OCI-LY3 (cell line): ENCODE measurements around the gene TRAF3.

ENCODE experiments used
- H2AFZ ChIP-seq: fragments of 200-600, 300-600 bp; shearing (Covaris generic); 2 replicates; pipeline ENCODE4 v1.6.0; 2014; ENCODE audit warnings: antibody characterized with exemption, low read depth, low read length
- H3K27ac ChIP-seq: fragments of 200-600, 300-600 bp; sonication (generic); 2 replicates; pipeline ENCODE4 v1.5.1; 2014; ENCODE audit warnings: mild to moderate bottlenecking, low read length, moderate library complexity, mixed read lengths
- H3K27me3 ChIP-seq: fragments of 200-600, 300-600 bp; sonication (generic); 2 replicates; pipeline ENCODE4 v1.6.1; 2014; ENCODE audit warnings: low read depth, low read length, mixed read lengths
- H3K36me3 ChIP-seq: fragments of 200-600, 300-600 bp; sonication (generic); replicated peaks from 2 replicates; pipeline ENCODE3; 2014; ENCODE audit warnings: low read depth, low read length, mixed read lengths
- H3K4me1 ChIP-seq: fragments of 300-600, 200-600 bp; sonication (generic); 2 replicates; pipeline ENCODE4 v1.6.1; 2014; ENCODE audit warnings: low read length, mixed read lengths
- H3K4me2 ChIP-seq: fragments of 200-600, 300-600 bp; sonication (generic); 2 replicates; pipeline ENCODE4 v1.6.1; 2014; ENCODE audit warnings: low read length, mixed read lengths
- H3K4me3 ChIP-seq: fragments of 300-600, 200-600 bp; sonication (generic); 2 replicates; pipeline ENCODE4 v1.5.1; 2014; ENCODE audit warnings: antibody characterized with exemption, mild to moderate bottlenecking, low read length, moderate library complexity
- H3K79me2 ChIP-seq: fragments of 300-600, 200-600 bp; shearing (Covaris generic); 2 replicates; pipeline ENCODE4 v1.6.1; 2014; ENCODE audit warnings: mild to moderate bottlenecking, low read length, mixed read lengths
- H3K9ac ChIP-seq: fragments of 300-600, 200-600 bp; shearing (Covaris generic); 2 replicates; pipeline ENCODE4 v1.6.0; 2014; ENCODE audit warnings: mild to moderate bottlenecking, low read length, moderate library complexity
- H3K9me3 ChIP-seq: fragments of 200-600, 300-600 bp; shearing (Covaris generic); 2 replicates; pipeline ENCODE4 v1.6.1; 2014; ENCODE audit warnings: low read length, mixed read lengths; ENCODE audit not compliant: insufficient read depth
- H4K20me1 ChIP-seq: fragments of 200-600, 300-600 bp; sonication (generic); 2 replicates; pipeline ENCODE4 v1.6.1; 2016; ENCODE audit warnings: low read length, mixed read lengths; ENCODE audit not compliant: insufficient read depth
- CTCF ChIP-seq: fragments of 200-600, 300-600 bp; sonication (generic); IDR thresholded peaks from 2 replicates; pipeline ENCODE4 v1.5.1; 2014; ENCODE audit warnings: antibody characterized with exemption, low read length, low read depth
- EZH2phosphoT487 ChIP-seq: fragments of 200-600 bp; shearing (Covaris generic); IDR thresholded peaks from 2 replicates; pipeline ENCODE4 v1.6.1; 2018; ENCODE audit warnings: antibody characterized with exemption, mixed run types, low read depth

Gene TRAF3

GRCh38 chr14:102903248-102903888 is 126.1 kb downstream of the TRAF3 start:
- Histone ChIP-seq H3K4me3 (no peak overlapping the region), H2AFZ (no peak overlapping the region), H3K4me2 (no peak overlapping the region), H4K20me1 (peaks cover 51% of the 10 kb centered on the region), H3K79me2 (peaks cover 72% of the 10 kb centered on the region), H3K9me3 (no peaks in the 10 kb centered on the region), H3K27ac (peak overlapping the region; percentile 95; the same call in 1 of the 2 replicates), H3K9ac (no peak overlapping the region), H3K4me1 (peaks cover 46% of the 10 kb centered on the region), H3K36me3 (peaks cover 66% of the 10 kb centered on the region), H3K27me3 (no peaks in the 10 kb centered on the region)
- TF ChIP-seq CTCF (no peak), EZH2phosphoT487 (no peak)

- H3K27ac ChIP-seq, result no peak overlapping the region; the same call in 1 of the 2 replicates
- TF ChIP-seq EZH2phosphoT487, result no peak
- no peak for TF ChIP-seq CTCF
- peaks cover 68% of the 10 kb centered on the region for H3K36me3 ChIP-seq
Observed at GRCh38 chr14:102903889-102904512, 126.8 kb downstream of the TRAF3 start.

GRCh38 chr14:102905116-102906108 is 128.2 kb downstream of the TRAF3 start:
- no peak overlapping the region for H2AFZ ChIP-seq
- H3K4me2 ChIP-seq, result no peak overlapping the region
- H3K4me1 ChIP-seq, result peaks cover 26% of the 10 kb centered on the region
- no peak overlapping the region for H3K27ac ChIP-seq
- peaks cover 67% of the 10 kb centered on the region for H3K36me3 ChIP-seq
- no peak overlapping the region for H3K4me3 ChIP-seq
- H3K9me3 ChIP-seq, result no peaks in the 10 kb centered on the region
- peaks cover 45% of the 10 kb centered on the region for H4K20me1 ChIP-seq
- H3K27me3 ChIP-seq, result no peaks in the 10 kb centered on the region
- TF ChIP-seq CTCF (no peak), EZH2phosphoT487 (no peak)
- no peak overlapping the region for H3K9ac ChIP-seq
- H3K79me2 ChIP-seq, result peaks cover 56% of the 10 kb centered on the region

More at GRCh38 chr14:102903889-102904512, 126.8 kb downstream of the TRAF3 start:
- H3K4me3 ChIP-seq, result no peak overlapping the region
- H3K9ac ChIP-seq, result no peak overlapping the region
- H4K20me1 ChIP-seq, result peaks cover 47% of the 10 kb centered on the region
- H3K4me1 ChIP-seq, result peaks cover 40% of the 10 kb centered on the region
- peaks cover 67% of the 10 kb centered on the region for H3K79me2 ChIP-seq
- H3K27me3 ChIP-seq, result no peaks in the 10 kb centered on the region
- H3K4me2 ChIP-seq, result no peak overlapping the region
- no peaks in the 10 kb centered on the region for H3K9me3 ChIP-seq
- no peak overlapping the region for H2AFZ ChIP-seq
